DND-41 (cell line): ENCODE results near the gene COL9A3.
A peak's percentile ranks its signal among the peaks of the same experiment; 100 is the strongest.
"Not testable (repeated sequence)": the region's sequence is repeated elsewhere in the genome, so short reads cannot be mapped to it uniquely, and the experiment has no call there.

Experiments used
- ATAC-seq: fragments of 200-7000 bp; cut with Tn5 transposase; 3 replicates; pipeline ENCODE4 v1.9.1; 2021; ENCODE audit warnings: low read depth; ENCODE audit not compliant: insufficient read depth
- DNase-seq: peaks from one replicate; pipeline ENCODE4 v3.0.0-alpha.2; 2020
- H2AFZ ChIP-seq: 2 replicates; pipeline ENCODE4 v1.6.0; 2012; ENCODE audit warnings: low read depth, low read length
- H3K27ac ChIP-seq: 2 replicates; pipeline ENCODE4 v1.5.1; 2012; ENCODE audit warnings: low read length, inconsistent platforms
- H3K27me3 ChIP-seq: fragments of 200-600 bp; sonication (generic); 2 replicates; pipeline ENCODE4 v1.6.0; 2012; ENCODE audit warnings: low read length, mild to moderate bottlenecking, inconsistent platforms; ENCODE audit not compliant: insufficient read depth, poor library complexity
- H3K36me3 ChIP-seq: 2 replicates; pipeline ENCODE4 v1.5.1; 2012; ENCODE audit warnings: low read length, inconsistent platforms; ENCODE audit not compliant: insufficient read depth
- H3K4me1 ChIP-seq: 2 replicates; pipeline ENCODE4 v1.5.1; 2012; ENCODE audit warnings: mild to moderate bottlenecking, low read length; ENCODE audit not compliant: insufficient read depth
- H3K4me2 ChIP-seq: 2 replicates; pipeline ENCODE4 v1.6.0; 2012; ENCODE audit warnings: mild to moderate bottlenecking, moderate library complexity, low read length, inconsistent platforms; ENCODE audit not compliant: insufficient read depth
- H3K4me3 ChIP-seq, 2 experiments: fragments of 200-600 bp in 1 of 2; shearing (Covaris generic) in 1 of 2; 2 replicates each; pipeline ENCODE4 v1.5.1; 2012 to 2016; ENCODE audit warnings: inconsistent platforms in 2 of 2, low read length in 2 of 2, mild to moderate bottlenecking in 2 of 2, low read depth in 1 of 2, moderate library complexity in 1 of 2
- H3K79me2 ChIP-seq: 2 replicates; pipeline ENCODE4 v1.6.0; 2012; ENCODE audit warnings: low read length, inconsistent platforms; ENCODE audit not compliant: insufficient read depth
- H3K9ac ChIP-seq: 2 replicates; pipeline ENCODE4 v1.6.0; 2012; ENCODE audit warnings: low read depth, mild to moderate bottlenecking, inconsistent platforms, low read length, moderate library complexity
- H3K9me3 ChIP-seq: 2 replicates; pipeline ENCODE4 v1.5.1; 2012; ENCODE audit warnings: low read length, moderate library complexity, mild to moderate bottlenecking, inconsistent platforms; ENCODE audit not compliant: insufficient read depth, severe bottlenecking
- H4K20me1 ChIP-seq: 2 replicates; pipeline ENCODE4 v1.6.0; 2012; ENCODE audit warnings: low read length; ENCODE audit not compliant: insufficient read depth
- CTCF ChIP-seq: IDR thresholded peaks from 2 replicates; pipeline ENCODE4 v1.5.1; 2012; ENCODE audit warnings: borderline replicate concordance, low read length, moderate library complexity, mild to moderate bottlenecking; ENCODE audit not compliant: poor library complexity, severe bottlenecking; ENCODE audit errors: extremely low read depth
- EZH2 ChIP-seq: IDR thresholded peaks from 3 replicates; pipeline ENCODE4 v1.6.1; 2012; ENCODE audit warnings: borderline replicate concordance, low read depth, mild to moderate bottlenecking, moderate library complexity, low read length, inconsistent platforms; ENCODE audit not compliant: severe bottlenecking

COL9A3 gene

GRCh38 chr20:62873681-62874031 is 56.8 kb downstream of the COL9A3 start:
- peak overlapping the region; percentile 39 for H3K4me2 ChIP-seq
- not testable (repeated sequence) for H3K9me3 ChIP-seq, H3K27me3 ChIP-seq, H3K79me2 ChIP-seq, ATAC-seq, H3K4me3 ChIP-seq, H3K36me3 ChIP-seq, DNase-seq
- peak overlapping the region; percentile 30 for H3K9ac ChIP-seq
- peak; percentile 47 for TF ChIP-seq CTCF
- peak overlapping the region; percentile 17; the same call in 1 of the 2 replicates for H3K27ac ChIP-seq
- peaks cover 13% of the 10 kb centered on the region for H4K20me1 ChIP-seq
- H3K4me1 ChIP-seq, result peaks cover 19% of the 10 kb centered on the region
- H2AFZ ChIP-seq, result peak overlapping the region; percentile 43; the same call in 1 of the 2 replicates

- Histone ChIP-seq H3K4me3 (no peak overlapping the region), H2AFZ (no peak overlapping the region), H3K79me2 (no peaks in the 10 kb centered on the region), H3K9ac (peak overlapping the region; percentile 35; the same call in 1 of the 2 replicates), H3K9me3 (no peaks in the 10 kb centered on the region), H4K20me1 (peaks cover 17% of the 10 kb centered on the region), H3K4me1 (peaks cover 19% of the 10 kb centered on the region), H3K36me3 (peaks cover 9% of the 10 kb centered on the region), H3K4me2 (no peak overlapping the region; the same call in 1 of the 2 replicates), H3K27ac (peak overlapping the region; percentile 69), H3K27me3 (no peaks in the 10 kb centered on the region)
- no peak for ATAC-seq
- TF ChIP-seq EZH2 (no peak), CTCF (no peak)
- no peak for DNase-seq
Observed at GRCh38 chr20:62874964-62875344, 58.1 kb downstream of the COL9A3 start.

- H3K27ac ChIP-seq, result peak overlapping the region; percentile 49; the same call in 1 of the 2 replicates
- no peak overlapping the region for H2AFZ ChIP-seq
- H3K9ac ChIP-seq, result no peak overlapping the region
- TF ChIP-seq EZH2 (no peak), CTCF (no peak)
- peaks cover 19% of the 10 kb centered on the region for H3K4me1 ChIP-seq
- ATAC-seq (peak; percentile 22; the same call in 1 of the 3 replicates), DNase-seq (no peak)
- no peaks in the 10 kb centered on the region for H3K27me3 ChIP-seq
- H4K20me1 ChIP-seq, result peaks cover 23% of the 10 kb centered on the region
- peaks cover 17% of the 10 kb centered on the region for H3K36me3 ChIP-seq
- H3K79me2 ChIP-seq, result no peaks in the 10 kb centered on the region
- H3K4me3 ChIP-seq, result no peak overlapping the region
- no peak overlapping the region for H3K4me2 ChIP-seq
- H3K9me3 ChIP-seq, result no peaks in the 10 kb centered on the region
Observed at GRCh38 chr20:62875419-62876361, 58.8 kb downstream of the COL9A3 start.
